GM19193 (cell line): ENCODE results near the gene BICDL1.

Experiments
- POLR2A ChIP-seq: IDR thresholded peaks from 4 replicates; pipeline ENCODE4 v1.6.1; 2011; ENCODE audit not compliant: insufficient read depth, insufficient read length; ENCODE audit errors: extremely low read depth

Gene BICDL1

GRCh38 chr12:120065472-120065871, 76.4 kb downstream of the BICDL1 start:
- TF ChIP-seq POLR2A: no peak

DNA sequence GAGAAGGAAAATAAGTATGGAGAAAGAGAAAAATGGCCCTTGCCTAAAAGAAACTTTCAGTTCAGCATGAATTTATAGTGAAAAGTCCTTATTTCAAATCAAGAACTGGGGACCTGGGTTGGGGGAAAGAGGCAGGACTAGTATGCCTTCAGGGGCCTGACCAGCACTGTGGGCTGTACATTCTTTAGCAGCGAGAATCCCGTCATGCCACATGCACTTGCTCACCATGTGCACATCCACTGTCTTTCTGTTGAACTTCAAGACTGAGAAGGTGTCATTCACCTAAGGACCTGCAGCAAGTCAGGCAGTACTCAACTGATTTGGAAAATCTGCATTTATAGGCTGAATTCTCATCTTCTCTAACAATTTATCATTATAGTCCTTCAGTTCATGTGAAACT, 77.3 kb downstream of the BICDL1 start:
- TF ChIP-seq POLR2A: no peak

DNA sequence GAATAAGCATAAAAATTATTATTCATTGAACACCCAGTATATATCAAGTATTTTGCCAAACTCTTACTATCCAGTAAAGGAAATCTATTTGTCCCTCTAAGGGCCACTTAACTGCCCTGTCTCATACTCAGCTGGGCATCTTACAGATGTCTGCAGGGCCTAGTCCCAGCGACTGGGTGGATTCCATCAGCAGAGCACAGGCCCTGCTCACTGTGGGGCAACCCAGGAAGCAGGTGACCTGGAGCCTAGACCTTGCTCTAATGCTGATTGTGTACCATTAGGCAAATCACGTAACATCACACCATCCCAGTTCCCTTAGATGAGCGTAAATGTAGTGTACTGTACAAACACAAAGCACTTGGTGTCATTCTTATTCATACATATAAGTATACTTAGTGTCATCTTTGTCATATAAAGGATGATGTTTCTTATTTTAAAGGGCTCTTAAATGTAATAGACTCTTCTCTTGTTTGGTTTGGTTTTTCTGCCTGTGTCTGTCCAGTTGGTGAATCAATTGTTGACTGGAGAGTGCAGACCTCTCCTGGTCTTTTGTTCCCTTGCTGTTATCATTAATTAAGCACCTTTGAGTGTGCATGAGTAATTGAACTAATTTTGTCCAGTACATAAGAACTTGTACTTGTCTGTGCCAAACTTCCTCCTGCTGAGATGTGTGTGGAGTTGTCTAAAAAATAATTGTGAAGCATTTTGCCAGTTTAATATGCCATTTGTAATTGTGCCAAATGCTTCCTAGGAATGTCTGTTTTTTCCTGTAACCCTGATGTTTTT, 78.2 kb downstream of the BICDL1 start:
- TF ChIP-seq POLR2A: no peak

DNA sequence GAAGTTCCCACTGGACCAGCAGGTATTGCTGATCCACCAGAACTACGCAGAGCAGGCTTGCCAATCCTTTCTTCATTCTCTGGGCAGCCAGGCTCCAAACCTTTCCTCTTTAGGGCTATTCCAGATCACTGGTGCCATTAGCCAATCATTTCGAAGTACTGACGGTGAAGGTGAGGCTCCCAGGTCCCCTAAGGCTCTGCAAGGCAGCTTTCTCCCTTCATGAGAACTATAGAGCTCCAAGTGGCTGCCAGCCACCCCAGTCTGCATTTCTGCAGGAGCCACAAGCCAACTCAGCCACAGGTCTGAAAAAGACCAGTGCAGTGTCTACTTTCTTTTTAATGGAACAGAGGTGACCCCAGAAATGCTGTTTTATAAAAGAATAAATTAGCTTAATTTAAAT, 78.9 kb downstream of the BICDL1 start:
- no peak for TF ChIP-seq POLR2A

DNA sequence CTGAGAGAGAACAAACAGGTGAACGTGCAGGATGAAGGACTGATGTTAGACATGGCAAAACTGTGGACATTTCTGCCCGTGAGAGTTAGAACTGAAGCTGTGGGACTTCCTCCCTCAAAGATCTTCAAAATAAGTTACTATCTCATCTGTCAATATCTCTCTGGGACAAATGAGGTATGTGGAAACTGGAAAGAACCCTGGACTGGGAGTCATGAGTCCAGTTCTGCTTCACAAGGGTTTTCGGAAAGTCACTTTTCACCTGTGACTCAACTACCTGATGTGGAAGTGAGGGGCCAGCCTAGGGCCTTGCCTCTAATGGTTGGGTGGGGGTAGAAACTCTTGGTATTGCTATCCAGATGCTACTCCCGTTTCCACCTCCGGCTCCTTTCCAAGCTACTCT, 80.2 kb downstream of the BICDL1 start:
- no peak for TF ChIP-seq POLR2A

- TF ChIP-seq POLR2A: no peak
Observed at GRCh38 chr12:120071493-120072020, 82.5 kb downstream of the BICDL1 start.

GRCh38 chr12:120072472-120073249, 83.6 kb downstream of the BICDL1 start:
- TF ChIP-seq POLR2A: no peak

DNA sequence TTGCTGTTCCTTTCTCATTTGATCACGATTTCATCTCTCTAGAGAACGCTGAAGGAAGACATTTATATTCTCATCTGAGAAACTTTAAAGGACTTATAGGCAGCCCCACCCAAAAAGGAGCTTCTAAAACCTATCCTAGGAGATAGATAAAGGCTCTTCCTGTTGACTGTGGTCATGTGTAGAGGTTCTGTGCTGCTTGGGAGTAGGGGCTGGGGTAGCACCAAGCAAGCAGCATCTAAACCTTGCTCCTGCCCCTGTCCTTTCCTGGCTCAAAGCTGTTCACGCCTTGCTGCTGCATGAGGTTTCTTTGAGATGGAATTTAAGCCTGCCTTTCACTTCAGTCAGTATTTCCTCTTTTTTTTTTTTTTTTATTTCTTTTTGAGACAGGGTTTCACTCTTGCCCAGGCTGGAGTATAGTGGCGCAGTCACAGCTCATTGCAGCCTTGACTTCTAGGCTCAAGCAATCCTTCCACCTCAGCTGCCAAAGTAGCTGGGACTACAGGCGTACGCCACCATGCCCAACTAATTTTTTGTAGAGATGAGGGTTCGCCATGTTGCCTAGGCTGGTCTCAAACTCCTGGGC, 86.1 kb downstream of the BICDL1 start:
- no peak for TF ChIP-seq POLR2A

DNA sequence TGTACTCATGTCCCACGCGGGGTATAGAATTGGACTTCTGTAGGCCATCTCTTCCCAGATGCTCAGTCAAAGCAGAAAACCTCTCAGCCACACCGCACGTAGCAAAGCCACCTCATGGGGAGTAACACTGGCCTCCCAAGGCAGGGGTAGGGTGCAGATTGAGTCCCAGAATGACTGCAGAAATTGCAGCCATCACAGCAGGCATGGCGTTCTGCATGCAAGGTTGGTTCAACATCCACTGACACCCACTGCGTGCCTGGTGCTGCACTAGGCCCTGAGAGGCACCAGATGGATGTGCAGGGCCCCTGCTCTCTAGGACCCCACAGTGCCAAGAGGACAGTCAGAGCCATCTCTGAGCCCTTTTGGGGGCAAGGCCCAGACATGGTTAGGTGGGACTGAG, 87.6 kb downstream of the BICDL1 start:
- no peak for TF ChIP-seq POLR2A

- no peak for TF ChIP-seq POLR2A
Observed at GRCh38 chr12:120077260-120077659, 88.2 kb downstream of the BICDL1 start.

GRCh38 chr12:120078868-120079267, 89.8 kb downstream of the BICDL1 start:
- no peak for TF ChIP-seq POLR2A

DNA sequence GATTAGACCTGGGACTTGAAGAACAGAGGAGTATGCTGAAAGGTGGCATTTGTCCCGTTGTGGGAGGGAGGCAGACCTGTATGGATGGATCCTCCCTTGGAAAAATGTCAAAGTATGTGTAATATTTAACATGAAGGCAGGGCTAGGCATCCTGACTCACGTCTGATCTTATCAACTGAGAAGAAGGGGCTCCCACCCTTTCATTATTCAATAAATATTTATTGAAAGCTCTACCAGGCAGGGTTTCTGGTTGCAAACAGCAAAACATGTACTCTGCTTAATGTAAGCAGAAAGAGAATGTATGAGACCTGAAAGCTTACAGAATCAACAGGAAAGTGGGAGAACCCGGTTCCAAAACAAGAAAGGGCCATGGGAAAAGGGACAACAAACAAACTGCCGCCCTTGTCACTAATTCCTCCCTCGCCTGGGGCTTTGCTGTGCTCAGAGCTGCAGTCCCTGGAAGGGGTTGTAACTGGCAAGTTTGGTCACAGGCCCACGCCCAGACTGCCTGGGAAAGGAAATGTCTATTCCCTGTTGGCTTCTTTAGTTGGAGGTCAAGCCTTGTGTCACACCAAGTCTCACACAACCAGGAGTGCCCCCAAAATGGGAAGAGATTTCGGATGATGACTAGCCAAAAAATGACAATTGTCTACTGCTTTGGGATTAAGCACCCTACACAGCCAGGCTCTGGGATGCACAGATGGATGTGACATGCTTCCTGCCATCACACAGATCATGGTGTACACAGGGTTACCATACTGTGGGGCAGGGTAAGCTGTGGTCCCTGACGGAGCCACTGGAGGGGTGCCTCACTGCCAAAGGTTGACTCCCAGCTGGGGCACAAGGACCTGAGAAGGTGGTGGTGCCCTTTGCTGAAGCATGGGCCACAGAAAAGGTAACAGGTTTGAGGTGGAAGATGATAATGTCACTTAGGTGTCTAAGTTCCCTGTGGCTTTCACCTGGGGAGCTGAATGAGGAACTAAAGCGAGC, 90.7 kb downstream of the BICDL1 start:
- no peak for TF ChIP-seq POLR2A

DNA sequence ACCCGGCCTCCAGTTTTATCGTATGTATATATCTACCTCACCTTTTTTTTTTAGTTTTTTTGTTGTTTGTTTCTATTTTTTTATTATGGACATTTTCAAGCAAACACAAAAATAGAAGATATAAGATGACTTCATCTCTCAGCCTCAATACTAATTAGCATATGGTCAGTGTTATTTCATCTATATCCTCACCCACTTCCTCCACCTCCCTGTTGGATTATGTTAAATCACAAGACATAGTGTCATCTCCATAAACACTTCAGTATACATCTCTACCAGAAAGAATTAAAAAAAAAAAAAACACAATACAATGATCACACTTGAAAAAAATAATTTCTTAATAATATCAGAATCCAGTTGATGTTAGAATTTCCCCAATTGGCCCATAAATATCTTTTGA, 92.6 kb downstream of the BICDL1 start:
- no peak for TF ChIP-seq POLR2A

DNA sequence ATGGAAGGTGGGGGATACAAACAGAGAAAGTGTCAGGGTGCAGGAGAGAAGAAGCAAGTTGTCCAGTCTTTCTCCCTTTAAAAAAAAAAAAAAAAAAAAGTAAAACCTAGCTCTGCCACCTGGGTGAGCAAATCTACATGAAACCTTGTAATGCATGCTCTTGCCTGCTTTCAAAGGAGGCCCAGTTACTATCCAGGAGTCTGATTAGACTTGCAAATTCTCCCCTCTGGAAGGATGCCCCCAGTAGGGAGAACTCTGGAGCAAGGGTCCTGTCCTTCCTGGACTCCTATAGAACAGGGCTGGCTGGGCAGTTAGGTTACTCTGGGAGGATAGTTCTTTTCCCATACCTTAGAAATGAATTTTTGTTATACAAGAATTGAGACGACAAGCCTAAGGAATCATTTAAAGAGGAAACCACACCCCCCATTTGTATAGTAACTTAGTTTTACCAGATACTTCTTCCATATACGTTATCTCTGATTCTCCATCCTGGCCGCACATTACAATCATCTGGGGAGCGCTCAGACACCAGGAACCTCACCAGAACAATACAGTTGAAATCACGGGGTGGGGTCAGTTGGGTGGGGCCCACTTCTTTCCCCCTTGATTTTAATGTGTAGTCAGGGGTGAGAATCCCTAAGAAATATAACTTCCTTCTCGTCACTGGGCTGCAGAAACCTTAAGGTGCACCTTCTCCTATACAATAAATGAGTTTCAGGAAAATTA, 97.0 kb downstream of the BICDL1 start:
- no peak for TF ChIP-seq POLR2A

DNA sequence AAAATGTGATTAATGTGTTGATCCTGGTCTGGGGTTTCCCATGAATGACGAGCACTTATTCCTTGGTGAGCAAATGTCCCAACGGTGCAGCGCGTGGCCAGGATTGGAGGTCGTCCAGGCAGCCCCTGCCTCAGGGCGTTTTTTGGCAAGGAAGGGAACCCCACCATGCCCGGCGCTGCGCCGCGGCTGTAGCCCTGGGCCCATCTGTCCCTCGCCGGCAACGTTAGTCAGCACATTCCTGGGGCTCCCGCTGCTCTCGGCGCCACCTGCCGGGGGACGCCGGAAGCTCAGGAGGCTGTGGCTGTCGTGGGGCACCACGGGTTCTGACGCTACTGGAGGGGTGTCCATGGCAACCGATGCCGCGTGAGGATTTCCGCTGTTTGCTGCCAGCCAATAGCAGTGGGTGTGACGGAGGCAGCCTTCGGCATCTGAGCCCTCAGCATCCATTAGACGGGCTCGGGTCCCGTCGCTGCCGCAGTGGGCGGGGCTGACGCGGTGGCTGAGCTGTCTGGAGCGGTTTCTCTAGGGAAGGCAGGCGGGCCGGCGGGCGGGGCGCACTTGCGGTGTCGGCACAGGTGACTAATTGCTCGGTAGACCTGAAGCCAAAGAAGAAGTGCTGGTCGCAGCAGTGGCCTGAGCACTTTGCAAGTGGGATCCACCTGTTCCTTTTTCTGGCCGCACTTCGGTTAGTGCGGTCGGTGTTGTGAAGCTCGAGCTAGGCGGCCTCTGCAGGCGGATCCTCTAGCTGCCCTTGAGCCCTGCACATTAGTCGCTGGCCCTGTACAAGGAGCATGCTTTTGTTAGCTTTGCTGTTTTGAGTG, 98.0 kb downstream of the BICDL1 start:
- peak; percentile 63 for TF ChIP-seq POLR2A
